Fibroblast of the aortic adventitia (primary cell): ENCODE data around the gene CTNNA3. TPM values are rescaled to one million over a fixed set of nuclear protein-coding genes. Genes with fewer than 3 reads are reported as not detected.
A peak's percentile ranks its signal among the peaks of the same experiment; 100 is the strongest.

Experiments
- DNase-seq: peaks from one replicate; pipeline ENCODE4 v3.0.0-alpha.2; 2010; ENCODE audit warnings: low read depth
- H3K4me3 ChIP-seq: 2 replicates; pipeline ENCODE4 v1.5.1; 2011; ENCODE audit warnings: low read depth, mild to moderate bottlenecking, control low read depth, low read length, moderate library complexity
- CTCF ChIP-seq: IDR thresholded peaks from 2 replicates; pipeline ENCODE4 v1.5.1; 2011; ENCODE audit warnings: mild to moderate bottlenecking, low read length, control low read depth, inconsistent platforms; ENCODE audit not compliant: insufficient read depth
- total RNA-seq: library from RNA; depleted of rRNA; stranded (reverse); fragments of >200 nt; gene quantifications from 2 replicates; pipeline ENCODE4 v1.2.3, GENCODE V29; 2012; ENCODE audit warnings: low replicate concordance

Gene CTNNA3
- total RNA-seq, 1 donor, result not detected

- DNase-seq, result no peak
- TF ChIP-seq CTCF, result no peak
- no peak overlapping the region for H3K4me3 ChIP-seq
These were observed 933.7 kb downstream of the CTNNA3 start for GRCh38 chr10:66762218-66762729.

- DNase-seq, result no peak
- TF ChIP-seq CTCF, result no peak
- H3K4me3 ChIP-seq, result no peak overlapping the region
These were observed 935.1 kb downstream of the CTNNA3 start for GRCh38 chr10:66760941-66761340.

- DNase-seq, result no peak
- no peak overlapping the region for H3K4me3 ChIP-seq
- TF ChIP-seq CTCF, result no peak
These were observed 940.5 kb downstream of the CTNNA3 start for GRCh38 chr10:66755474-66755873.

GRCh38 chr10:66752714-66753113 lies 943.3 kb downstream of the CTNNA3 start:
- DNase-seq, result peak; percentile 39
- no peak for TF ChIP-seq CTCF
- no peak overlapping the region for H3K4me3 ChIP-seq

GRCh38 chr10:66748217-66748616 lies 947.8 kb downstream of the CTNNA3 start:
- TF ChIP-seq CTCF, result no peak
- no peak overlapping the region for H3K4me3 ChIP-seq
- DNase-seq, result no peak

- TF ChIP-seq CTCF, result no peak
- H3K4me3 ChIP-seq, result no peak overlapping the region
- DNase-seq, result peak; percentile 82
These were observed 948.5 kb downstream of the CTNNA3 start for GRCh38 chr10:66747451-66747850.

- DNase-seq, result peak; percentile 14
- no peak for TF ChIP-seq CTCF
- H3K4me3 ChIP-seq, result no peak overlapping the region
These were observed 949.3 kb downstream of the CTNNA3 start for GRCh38 chr10:66746711-66747110.
